Measurements from ENCODE around the gene PTPRD.
A peak's percentile ranks its signal among the peaks of the same experiment; 100 is the strongest.

Gene PTPRD

DNA sequence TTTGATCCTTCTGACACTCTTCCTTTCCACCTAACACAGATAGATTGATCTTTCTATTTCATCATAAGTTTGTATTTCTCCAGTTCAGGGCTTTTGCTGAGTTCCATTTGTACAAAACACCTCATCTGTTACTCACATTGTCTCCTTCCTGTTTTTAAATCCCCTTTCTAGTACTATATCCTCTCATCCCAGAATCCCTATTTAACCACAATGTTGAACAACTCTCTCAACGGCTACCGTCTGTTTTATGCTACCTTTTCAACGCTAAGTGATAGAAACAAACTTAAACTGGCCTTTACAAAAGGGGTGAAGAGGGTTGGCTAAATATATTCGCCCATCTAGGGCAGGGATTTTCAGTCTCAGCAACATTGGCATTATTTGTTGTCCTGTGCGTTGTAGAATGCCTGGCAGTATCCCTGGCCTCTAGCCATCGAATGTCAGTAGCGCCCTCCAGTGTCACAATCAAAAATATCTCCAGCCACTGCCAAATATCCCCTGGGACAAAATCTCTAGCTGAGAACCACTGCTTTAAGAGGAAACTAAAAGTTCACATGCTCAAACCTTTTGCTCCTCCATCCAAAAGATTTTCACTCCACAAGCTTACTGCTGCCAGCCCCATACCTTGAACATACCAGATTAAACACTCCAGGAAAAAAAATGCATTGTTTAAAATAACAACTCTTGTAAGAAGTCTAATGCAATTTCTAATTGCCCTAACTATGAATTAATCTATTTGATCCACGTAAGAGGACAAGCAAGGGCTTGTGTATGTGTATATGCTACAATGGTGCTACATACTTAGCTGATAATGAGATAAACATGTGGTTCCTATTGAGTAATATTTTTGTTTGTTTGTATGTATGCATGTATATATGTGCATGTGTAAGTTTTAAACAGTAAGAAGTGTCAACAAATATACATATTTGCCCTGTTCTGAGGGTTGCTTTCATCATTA is 344.0 kb downstream of the PTPRD start:
- peak; percentile 15 for DNase-seq (ENCODE audit: low read depth)

DNA sequence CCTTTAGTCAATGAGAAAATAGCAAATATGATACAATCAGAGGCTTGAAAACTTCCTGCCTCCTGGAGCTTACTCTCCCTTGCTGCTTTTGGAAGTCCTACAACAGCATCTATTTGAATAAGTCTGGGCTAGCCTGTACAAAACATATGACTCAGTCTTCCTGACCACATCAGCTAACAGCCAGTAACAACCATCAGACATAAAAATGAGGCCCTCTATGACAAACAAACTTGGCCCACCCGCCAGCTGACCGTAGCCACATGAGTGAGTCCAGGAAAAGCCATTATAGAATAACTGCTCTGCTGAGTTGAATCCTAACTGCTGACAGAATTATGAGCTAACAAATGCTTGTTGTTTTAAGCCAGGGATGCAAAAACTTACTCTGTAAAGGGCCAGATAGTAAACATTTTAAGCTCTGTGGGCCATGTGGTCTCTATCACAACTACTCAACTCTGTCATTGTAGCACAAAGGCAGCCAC is 347.6 kb downstream of the PTPRD start:
- DNase-seq (ENCODE audit: low read depth) = peak; percentile 71

DNA sequence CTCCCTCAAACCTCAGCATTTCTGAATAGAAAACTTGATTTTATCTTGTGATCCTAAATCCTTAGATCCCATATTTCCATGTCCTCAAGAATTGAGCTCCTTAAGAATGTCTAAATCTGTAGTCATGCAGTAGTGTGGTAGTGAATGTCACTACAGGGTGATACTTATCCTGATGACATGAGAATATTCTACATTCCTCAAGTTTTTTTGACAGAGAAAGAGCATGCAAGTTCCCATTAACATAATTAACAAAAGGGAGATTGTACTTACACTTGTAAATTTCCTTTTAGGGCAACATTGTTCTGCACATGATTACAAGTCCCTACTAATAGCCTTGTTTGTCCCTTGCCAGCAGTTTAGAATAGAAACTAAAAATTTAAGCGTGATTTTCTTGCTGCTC is 352.3 kb downstream of the PTPRD start:
- DNase-seq (ENCODE audit: low read depth) = no peak

DNA sequence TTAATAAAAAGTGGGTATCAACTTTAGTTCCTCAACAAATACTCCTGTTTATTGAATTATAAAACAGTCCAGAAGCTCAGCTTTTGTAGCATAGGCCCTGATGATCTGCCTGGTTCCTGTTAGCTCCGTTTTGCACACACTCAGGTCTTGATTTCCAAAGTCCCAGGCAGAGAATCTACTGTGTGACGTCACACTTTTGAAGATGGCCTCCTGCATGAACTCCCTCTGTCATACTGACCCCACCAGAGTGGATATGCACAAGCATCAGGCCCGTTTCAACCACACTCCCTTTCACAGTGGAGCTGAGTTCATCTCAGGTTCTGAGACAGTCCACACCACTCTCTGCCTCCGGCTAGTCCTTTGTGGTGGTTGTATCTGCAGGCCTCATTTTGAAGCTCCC is 353.1 kb downstream of the PTPRD start:
- DNase-seq (ENCODE audit: low read depth) = no peak

DNA sequence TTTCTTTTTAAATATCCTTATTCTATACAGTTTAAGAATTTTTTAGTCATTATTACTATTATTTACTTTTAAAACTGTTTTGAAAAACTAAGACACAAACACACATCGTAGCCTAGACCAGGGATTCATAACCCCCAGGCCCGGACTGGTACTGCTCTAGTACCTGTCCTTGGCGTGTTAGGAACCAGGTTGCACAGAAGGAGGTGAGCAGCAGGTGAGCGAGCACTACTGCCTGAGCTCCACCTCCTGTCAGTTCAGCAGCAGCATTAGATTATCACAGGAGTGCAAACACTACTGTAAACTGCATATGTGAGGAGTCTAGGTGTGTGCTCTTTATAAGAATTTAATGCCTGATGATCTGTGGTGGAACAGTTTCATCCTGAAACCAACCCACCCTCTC is 357.0 kb downstream of the PTPRD start:
- no peak for DNase-seq (ENCODE audit: low read depth)

DNA sequence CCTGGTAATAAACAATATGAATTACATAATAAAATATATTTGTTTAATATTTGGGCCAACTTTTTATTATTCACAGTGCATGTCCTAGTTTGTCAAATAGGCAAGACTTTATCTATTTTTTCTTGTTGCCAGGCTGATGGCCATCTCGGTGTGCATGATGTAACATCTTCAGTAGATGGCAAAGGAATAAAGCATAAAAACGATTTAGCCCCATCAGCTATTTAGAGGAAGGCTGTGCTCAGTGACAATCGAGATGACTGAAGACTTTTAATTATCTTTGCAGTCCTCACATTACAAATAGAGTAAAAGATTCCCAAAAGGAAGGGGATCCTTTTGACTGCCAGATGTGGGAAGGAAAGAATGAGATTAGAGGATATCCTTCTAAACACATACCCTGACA is 358.5 kb downstream of the PTPRD start:
- DNase-seq (ENCODE audit: low read depth) = no peak

DNA sequence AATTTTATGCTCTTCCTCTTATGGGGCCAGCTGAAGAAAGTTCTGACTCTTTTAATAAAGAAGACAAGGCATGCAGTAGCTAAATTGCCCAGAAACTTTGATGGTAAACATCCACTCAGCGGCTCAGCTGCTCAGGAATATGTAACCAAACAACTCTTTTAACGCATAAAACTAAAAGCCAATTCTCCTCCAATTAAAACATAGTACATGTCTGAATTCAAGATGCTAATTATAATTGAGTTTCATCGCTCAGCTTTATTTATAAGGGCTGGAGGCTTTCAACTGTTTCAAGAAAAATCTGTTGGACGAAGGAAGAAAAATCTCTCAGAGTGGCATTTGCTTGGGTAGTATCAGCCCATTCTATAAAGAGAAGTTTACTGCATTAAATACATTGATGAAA is 359.5 kb downstream of the PTPRD start:
- DNase-seq (ENCODE audit: low read depth) = no peak

DNA sequence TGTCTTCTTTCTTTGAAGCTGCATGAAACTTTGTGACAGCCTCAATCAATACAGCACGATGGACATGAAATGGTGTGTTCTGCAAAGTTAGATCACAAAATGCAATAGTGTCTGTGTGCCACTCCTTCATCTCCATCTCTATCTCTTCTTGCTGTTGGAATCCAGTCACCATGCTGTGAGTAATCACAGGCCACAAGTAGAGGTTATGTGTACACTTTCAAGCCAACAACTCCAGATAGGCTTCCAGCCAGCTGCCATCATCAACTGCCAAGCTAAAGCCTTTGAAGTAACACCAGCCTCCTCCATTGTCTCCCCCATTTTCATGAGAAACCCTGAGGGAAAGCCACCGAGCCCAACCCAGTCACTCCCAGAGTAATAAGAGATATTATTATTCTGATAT is 360.6 kb downstream of the PTPRD start:
- peak; percentile 24 for DNase-seq (ENCODE audit: low read depth)

DNA sequence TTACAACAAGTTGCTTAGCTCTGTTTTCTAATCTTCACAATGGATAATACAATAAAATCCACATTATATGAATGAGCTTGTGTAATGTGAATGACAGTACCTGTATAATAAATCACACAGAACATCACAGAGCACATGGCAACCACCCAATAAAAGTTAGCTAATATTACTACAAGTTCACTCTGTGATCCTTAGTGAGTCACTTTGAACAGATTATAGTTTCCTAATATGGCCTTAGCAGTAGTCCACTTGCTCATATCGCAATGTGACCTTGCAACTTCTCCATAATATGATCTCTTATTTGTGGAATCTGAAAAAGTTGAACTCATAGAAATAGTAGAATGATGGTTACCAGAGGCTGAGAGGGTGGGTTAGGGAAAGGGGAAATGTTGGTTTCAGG is 361.3 kb downstream of the PTPRD start:
- DNase-seq (ENCODE audit: low read depth) = peak; percentile 45

DNA sequence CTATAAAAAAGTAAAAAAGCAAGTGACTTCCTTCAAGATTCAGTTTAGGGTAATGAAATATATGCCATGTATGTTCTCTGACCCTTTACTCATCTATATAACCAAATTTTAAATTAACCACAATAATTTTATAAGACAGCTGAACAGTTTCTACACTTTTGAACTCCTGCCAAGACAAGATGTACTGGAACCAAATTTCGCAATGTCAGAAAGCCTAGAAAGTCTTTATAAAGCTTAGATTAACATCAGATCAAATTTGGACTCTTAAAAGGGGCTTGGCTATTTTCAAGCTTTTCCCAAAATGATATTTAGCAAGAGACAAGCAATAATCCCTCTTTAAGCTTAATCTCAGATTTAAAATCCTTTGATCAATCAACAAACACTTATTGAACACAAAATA is 362.6 kb downstream of the PTPRD start:
- DNase-seq (ENCODE audit: low read depth) = no peak

DNA sequence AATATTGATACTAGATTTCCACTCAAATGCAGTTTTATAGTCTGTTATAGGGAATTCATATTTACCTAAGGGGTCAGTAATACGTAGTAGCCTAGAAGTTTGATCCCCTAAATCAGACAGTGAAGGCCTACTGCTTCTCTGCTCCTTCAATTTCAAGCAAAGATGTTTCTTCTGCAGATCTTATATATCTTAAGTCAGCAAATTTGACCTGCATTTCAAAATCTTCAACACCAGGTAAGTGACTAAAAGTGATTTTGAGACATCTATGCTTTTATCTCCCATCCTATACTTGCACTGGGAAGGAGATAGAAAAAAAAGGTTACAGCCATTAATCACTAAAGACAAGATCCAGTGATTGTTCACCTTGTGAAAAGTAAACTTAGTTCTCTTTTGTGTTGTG is 363.9 kb downstream of the PTPRD start:
- DNase-seq (ENCODE audit: low read depth) = no peak

DNA sequence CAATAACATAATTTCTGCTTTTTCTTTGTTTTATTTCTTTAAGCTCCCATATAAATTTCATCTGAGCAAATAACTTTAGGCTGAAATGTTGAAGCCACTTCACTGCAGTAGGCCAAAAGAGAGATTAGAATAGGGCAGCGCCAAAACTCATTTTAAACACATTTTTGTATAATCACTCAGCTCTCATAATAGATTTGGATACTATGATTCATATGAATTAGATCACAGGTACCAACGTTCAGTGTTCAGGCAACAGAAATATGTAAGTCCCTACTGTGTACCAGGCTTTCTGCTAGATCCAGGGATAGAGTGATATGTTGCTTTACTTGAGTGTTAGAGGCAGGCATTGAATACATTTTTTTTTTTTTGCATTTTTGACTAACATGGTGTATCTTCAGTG is 370.5 kb downstream of the PTPRD start:
- DNase-seq (ENCODE audit: low read depth) = no peak

DNA sequence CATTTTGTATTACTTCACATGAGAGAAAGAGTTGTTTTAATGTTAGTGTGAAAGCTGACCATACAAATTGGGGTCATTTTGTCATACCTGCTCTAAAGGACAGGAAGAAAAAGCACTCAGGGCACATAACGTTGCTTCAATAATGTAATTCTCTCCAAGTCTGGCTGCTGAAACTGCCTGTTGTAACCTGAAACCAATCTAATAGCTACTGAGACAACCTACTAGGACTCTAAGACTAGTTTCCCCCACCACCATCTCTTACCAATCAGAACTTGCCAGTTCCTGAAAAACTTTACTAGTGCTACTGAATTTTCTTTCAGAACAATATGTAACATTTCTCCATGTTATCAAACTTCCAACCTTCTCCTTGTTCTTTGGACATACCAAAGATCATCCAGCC is 374.7 kb downstream of the PTPRD start:
- no peak for DNase-seq (ENCODE audit: low read depth)

DNA sequence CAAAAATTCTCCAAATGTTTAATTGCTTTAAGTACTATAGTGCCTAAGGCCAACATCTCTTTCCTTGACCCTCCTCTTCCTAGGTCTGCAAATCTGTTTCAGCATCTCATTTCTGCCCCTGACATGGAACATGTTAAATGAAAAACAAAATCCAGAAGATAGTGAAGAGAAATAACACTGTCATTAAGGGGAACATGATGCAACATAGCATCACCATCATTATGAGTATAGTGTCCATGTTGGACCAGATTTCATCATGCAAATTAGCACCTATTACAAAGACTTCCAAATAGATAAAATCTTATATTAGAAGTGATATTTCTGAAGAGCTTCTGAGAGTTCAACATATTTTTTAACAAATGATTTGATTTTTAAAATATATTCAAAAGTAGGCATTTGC is 375.2 kb downstream of the PTPRD start:
- DNase-seq (ENCODE audit: low read depth) = no peak

DNA sequence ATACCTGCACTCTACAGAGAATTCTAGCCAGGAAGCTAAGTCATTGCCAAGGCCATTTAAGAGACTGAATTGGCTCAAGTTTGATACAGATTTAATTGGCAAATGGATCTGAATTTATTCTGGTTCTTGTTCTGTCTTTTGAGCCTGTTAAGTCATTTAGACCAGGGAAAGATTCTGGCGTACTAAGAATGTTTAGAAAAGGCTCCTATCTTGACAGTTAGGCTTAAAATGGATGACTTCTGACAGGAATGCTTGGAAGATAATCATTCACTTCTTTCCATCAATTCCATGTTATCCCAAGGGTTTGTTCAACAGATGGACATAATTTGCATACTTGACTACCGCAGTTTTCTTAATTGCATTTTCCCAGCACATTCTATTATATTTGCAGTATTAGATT is 376.6 kb downstream of the PTPRD start:
- no peak for DNase-seq (ENCODE audit: low read depth)

DNA sequence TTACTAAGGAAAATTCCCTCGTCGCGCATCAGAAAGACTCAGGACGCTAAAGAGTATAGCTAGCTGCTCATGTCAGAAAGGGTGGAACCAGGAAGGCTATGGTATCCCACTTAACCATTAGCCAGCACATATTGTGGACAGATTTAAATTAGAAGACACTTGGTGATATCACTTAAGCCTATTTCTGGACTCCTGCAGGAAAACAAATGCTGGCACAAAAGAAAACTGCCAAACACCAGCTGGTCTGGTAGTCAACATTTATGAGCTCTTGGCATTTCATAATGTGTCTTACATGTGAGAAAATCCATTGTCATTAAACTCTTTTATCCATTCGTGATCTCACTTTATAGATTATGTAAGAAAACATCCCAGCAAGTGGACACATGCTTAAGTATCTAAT is 377.4 kb downstream of the PTPRD start:
- no peak for DNase-seq (ENCODE audit: low read depth)

DNA sequence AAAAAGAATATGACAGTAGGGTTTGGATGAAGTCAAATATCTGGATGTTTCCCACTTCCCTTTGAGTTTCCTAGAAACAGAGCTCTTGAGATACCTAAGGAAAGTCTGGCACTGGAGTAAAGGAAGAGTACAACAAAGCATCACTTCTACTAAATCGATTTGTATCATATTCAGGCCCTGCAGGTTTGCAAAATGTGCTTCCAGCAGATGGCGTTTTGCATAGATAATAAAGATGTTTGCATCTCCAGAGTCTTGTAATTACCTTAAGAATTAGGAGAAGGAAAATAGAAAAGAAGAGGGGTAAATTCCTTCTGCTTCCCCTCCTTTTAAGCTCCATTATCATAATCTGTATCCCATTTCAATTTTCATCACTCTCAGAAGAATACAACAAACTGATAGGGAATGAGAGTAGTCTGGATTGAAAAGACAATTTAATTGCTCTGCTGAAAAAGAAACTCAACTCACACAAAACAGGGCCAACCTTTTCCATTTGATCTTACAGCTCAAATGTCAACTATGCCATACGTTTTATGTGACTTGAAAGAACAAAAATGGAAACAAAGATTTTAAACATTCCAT is 380.4 kb downstream of the PTPRD start:
- no peak for DNase-seq (ENCODE audit: low read depth)

DNA sequence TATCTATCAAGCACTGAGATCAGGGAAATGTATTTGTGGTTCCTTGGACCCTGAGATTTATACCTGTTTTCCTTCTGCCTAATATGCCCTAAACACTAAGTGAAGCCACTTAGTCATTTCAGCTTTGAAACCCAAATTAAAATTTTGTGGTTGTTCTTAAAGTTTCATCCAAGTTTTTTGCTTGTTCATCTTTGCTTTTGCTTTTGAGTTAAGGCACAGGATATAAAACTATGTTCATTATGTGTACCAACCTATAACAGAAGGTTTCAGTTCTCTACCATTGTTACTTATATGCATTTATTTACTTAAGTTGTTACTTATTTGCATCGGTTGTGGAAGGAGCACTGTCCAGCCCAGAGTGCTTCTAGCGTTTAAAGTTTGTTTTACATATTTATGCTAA is 382.3 kb downstream of the PTPRD start:
- DNase-seq (ENCODE audit: low read depth) = no peak

DNA sequence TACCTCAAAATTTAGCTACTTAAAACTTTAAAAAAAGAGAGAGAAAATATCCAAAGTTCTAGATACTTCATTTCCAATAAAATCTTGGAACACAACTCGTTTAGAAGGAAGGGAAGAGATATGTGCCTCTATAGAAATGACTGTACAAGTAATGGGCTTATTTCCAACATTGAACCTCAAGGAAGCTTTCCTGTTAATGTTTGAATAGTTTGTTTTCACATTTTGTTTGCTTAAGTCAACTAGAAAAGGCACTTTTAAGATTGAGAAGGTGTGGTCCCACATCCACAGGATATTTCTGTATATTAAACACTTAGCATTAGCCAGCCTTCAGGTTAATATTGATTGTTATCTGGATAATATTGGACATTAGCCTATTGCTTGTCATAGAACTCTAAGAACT is 384.7 kb downstream of the PTPRD start:
- no peak for DNase-seq (ENCODE audit: low read depth)

DNA sequence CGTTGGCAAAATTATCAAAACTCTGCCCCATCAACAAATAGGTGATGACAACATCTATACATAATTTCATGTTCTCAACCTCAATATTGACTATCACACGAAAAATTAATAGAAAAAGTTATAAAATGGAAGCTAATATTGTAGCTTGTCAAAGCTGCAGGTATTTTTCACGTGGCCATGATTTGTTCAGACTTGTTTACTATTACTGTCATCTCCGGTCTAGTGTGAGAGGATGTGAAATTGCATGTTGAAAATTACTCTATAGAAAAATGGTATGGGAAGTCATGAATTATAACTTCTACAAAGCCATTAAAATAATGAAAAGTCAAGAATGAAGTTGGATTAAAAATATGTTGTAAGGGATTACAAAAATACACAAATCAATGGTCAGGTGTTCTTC is 385.8 kb downstream of the PTPRD start:
- DNase-seq (ENCODE audit: low read depth) = no peak

DNA sequence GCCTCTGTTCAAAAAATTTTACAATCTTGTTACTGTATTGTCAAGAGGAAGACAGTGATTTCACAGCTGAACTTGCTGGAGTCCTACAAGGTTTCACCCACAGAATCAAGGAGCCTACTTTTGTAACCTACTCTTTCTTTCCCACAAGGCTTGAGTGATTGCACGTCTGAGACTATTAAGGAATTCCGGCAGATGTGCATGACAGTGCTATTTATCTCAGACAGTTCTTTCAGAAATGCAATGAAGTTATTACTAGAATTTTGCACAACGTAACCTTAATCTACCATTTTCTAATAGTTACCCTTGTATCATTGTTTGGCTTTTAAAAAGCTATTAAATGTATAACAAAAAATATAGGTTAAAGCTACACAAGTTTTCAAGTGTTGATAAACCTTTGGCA is 400.1 kb downstream of the PTPRD start:
- no peak for DNase-seq (ENCODE audit: low read depth)

DNA sequence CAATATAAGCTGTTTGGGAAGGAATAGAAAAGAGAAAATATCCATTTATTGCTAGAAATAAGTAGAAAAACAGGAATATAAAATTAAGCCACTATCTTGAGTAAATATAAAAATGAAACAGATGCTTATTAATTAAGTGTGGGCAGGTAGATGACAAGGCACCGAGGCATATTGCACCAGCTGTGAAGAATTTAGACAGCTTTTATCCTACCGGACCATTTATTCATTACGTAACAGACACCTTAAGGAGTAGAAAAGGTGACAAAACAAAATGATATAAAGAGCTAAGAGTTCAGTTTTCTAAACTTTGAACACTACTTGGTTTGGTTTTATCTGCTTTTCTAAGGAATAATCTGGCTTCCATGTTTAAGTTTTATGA is 404.1 kb downstream of the PTPRD start:
- no peak for DNase-seq (ENCODE audit: low read depth)

DNA sequence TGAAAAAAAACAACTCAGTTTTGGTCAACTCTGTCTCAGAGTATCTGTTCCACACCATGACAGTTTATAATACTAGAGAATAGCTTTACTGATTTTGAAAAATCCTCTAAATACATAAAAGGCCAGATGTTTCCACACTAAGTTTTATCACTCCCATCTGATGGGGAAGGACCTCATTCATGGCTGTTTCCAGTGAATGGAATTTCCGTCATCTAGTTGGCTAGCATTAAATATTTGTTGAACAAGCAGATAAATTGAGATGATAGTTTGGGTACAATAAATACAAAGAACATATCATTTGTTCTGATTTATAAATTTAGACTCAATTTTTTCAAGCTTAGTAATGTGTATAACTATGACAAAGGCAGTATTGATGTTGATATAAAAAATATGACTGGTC is 408.5 kb downstream of the PTPRD start:
- no peak for DNase-seq (ENCODE audit: low read depth)

DNA sequence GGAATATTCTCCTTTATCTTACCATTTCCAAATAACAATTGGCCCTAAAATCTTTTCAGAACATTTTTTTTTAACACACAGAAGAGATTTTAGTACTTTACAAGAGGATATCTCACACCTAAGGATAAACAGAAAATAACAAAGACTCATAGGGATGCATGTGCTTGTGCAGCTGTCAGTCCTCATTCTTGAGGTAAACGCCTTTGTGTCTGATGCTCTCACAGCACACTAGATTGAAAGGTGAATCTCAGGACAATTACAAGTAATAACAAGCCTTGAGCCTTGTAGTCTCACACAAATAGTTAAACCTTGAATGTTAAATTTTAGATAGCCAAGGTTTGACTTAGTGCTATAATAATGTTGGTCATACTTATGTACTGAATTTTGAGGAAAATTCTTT is 439.2 kb downstream of the PTPRD start:
- DNase-seq (ENCODE audit: low read depth) = no peak
